HL-60/S4 (cell line): ENCODE data around the gene CCDC3.

Experiments used
- in situ Hi-C: fragments of 300-500 bp; cut with MboI; formaldehyde crosslinking; loops from 2 replicates; pipeline ENCODE4 v1.14.3; 2022; ENCODE audit warnings: low sequenced_read_pairs

CCDC3 gene

DNA sequence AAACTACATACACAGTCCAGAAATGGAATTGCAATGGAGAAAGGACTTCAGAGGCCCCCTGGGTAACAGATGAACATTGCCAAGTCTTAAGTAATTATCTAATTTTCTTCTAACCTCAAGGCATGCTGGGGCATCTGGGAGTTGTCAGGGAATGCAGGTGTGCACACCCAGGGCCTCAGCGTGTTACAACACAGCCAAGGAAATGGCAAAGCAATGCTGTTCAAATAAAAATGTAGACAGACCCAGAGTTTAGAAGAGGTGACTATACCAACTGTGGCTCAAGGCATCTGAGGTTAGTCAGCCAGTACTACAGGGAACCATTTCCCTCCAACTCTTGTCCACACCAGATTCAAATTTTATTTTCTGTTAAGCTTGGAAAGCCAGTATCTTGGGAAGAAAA lies 73.6 kb downstream of the CCDC3 start:
- in situ Hi-C loops = no loop called here

DNA sequence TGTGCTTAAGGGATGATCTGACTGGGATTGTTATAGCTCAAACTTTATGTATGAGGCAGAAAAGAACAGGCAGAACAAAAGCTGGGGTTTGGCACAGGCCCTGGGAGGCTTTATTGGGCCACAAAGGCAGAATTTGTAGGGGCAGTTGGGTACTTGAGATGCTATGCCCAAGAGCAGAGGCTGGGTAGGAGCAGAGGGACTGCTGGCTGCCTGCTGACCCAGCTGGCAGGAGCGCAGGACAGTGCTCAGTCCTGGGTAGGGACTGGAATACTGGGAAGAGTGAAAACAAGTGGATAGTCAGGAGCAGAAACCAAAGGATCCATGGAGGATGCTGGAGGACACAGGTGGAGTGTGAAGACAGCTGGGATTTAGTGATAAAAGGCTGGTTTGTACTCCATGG lies 75.7 kb downstream of the CCDC3 start:
- in situ Hi-C loops = no loop called here

GRCh38 chr10:12924911-12925310 lies 76.6 kb downstream of the CCDC3 start:
- in situ Hi-C loops = no loop called here

GRCh38 chr10:12922117-12922900 lies 79.2 kb downstream of the CCDC3 start:
- in situ Hi-C loops = no loop called here

DNA sequence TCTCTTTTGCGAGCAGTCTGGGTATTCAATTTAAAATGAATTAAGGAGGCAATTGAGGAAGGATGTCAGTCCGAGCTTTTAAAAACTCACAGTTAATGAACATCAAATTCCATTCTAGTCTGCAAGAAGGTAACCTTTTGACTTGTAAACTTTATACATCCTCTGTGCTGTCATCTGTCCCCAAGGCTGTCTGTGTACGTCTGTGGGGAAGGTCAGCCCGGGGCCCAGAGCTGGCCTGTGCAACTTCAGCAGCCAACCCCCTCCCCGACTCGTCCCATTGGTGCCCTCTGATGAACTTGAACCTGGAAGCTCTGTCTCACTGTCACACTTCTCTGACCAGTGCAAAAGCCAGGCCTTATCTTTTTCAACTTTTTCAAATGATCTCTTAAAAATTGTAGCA lies 80.3 kb downstream of the CCDC3 start:
- in situ Hi-C loops = no loop called here

DNA sequence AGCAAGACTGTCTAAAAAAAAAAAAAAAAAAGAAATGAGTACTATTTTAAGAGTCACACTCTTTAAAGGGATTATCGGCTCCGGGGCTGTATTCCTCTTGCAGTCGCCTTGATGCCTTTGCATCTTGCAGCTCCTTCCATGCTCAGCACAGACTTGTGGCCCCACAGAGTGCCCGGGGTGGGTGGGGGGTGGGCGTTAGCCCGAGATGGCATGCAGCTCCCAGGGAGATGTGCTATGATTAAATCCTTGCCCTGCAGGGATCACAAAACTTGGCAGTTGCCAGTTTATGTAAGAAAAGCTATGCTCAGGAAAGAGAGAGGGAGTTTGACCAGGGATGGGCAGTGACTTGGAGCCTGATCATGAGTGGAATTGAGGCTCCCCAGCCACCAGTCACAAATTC lies 81.9 kb downstream of the CCDC3 start:
- in situ Hi-C loops = no loop called here

- in situ Hi-C loops = no loop called here
Observed at GRCh38 chr10:12916587-12916986, 84.9 kb downstream of the CCDC3 start.

DNA sequence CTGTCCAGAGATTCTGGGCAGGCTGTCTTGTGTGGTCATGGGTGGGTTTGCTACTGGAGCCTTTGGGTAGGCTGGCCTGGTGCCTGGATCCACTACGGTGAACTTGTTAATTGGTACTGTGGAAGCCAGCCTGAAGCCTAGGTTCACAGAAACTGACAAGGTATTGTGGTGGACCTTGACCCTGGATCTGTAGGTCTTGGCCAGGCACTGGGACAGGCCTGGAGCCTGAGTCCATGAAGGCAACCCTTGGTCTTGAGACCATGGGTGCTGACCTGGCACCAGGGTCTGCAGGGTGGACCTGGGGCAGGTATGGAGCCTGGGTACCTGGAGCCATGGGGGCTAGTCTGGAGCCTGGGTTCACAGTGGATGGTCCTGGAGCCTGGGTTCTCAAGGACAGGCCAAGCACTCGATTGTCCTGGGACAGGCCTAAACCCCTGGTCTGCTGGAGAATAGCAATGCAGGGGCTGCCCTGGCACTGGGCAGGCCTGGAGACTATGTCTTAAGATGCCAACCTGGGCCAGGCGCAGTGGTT lies 85.8 kb downstream of the CCDC3 start:
- in situ Hi-C loops = no loop called here

- in situ Hi-C loops = no loop called here
Observed at GRCh38 chr10:12914111-12914510, 87.4 kb downstream of the CCDC3 start.

- in situ Hi-C loops = no loop called here
Observed at GRCh38 chr10:12911795-12912194, 89.7 kb downstream of the CCDC3 start.

GRCh38 chr10:12910835-12911234 lies 90.7 kb downstream of the CCDC3 start:
- in situ Hi-C loops = no loop called here

DNA sequence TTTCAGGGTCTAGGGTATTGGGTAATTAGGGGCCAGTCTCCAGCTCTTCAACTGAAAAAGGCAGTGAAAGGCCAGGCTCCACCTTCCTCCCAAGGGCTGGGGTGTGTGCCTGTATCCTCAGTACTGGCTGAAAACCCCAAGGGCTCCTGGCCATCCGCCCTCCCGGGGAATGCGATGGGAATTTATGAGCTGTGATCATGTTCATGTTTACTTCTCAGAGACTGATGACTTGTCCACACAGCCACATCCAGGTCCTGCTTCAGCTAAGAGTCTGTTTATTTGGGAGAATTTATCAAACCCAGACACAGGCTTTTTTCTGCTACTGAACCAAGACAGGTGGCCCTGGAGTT lies 91.7 kb downstream of the CCDC3 start:
- in situ Hi-C loops = no loop called here

- in situ Hi-C loops = no loop called here
Observed at GRCh38 chr10:12909182-12909835, 92.2 kb downstream of the CCDC3 start.

- in situ Hi-C loops = no loop called here
Observed at GRCh38 chr10:12908773-12909172, 92.7 kb downstream of the CCDC3 start.

- in situ Hi-C loops = no loop called here
Observed at GRCh38 chr10:12907656-12908055, 93.9 kb downstream of the CCDC3 start.

GRCh38 chr10:12906051-12906541 lies 95.4 kb downstream of the CCDC3 start:
- in situ Hi-C loops = no loop called here

- in situ Hi-C loops = no loop called here
Observed at GRCh38 chr10:12905067-12905466, 96.4 kb downstream of the CCDC3 start.

GRCh38 chr10:12902851-12903358 lies 98.6 kb downstream of the CCDC3 start:
- in situ Hi-C loops = no loop called here

GRCh38 chr10:12902135-12902572 lies 99.4 kb downstream of the CCDC3 start:
- in situ Hi-C loops = no loop called here

- in situ Hi-C loops = no loop called here
Observed at GRCh38 chr10:12899546-12899945, 102.0 kb downstream of the CCDC3 start.

GRCh38 chr10:12898271-12898670 lies 103.2 kb downstream of the CCDC3 start:
- in situ Hi-C loops = no loop called here

DNA sequence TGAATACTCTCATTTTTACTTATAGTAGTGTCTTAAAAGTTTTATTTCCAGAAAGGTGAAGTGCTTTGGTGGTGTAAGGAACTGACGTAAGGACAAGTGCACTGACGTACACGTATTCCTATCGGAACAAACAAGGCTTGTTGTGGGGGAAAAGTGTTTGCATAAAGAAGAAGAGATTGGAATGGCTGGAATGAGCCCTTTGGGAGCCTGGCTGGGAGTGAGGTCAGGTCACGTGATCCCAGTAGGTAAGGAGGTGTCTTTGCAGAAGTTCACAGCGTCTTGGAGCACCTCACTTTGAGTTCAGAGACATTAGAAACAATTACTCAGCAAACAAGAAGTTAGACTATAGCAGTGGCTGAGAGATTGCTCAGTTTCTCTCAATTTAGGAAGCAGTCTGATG lies 104.2 kb downstream of the CCDC3 start:
- in situ Hi-C loops = no loop called here
